Thoracic aorta (tissue), 2 donors: Measurements from ENCODE around the gene GAB4. TPM values are rescaled to one million over a fixed set of nuclear protein-coding genes. Genes with fewer than 3 reads are reported as not detected.

ENCODE experiments used
- ATAC-seq: fragments of 150-250 bp; one replicate; pipeline ENCODE4 v1.8.0; 2017; ENCODE audit warnings: low read depth; ENCODE audit not compliant: insufficient number of reproducible peaks, low FRiP score
- DNase-seq: peaks from one replicate; pipeline ENCODE4 v3.0.0-alpha.2; 2020; ENCODE audit warnings: low spot score
- H3K27ac ChIP-seq, 2 donors: fragments of 200-600 bp; sonication (generic); 1 replicate in 1 of 2; 2 replicates in 1 of 2; pipeline ENCODE4 v1.5.1; 2016; ENCODE audit warnings: mild to moderate bottlenecking in 2 of 2, moderate library complexity in 2 of 2
- H3K27me3 ChIP-seq: fragments of 200-600 bp; sonication (generic); replicated peaks from 2 replicates; pipeline ENCODE4 v1.6.0; 2016; ENCODE audit warnings: mild to moderate bottlenecking; ENCODE audit not compliant: insufficient read depth
- H3K36me3 ChIP-seq: fragments of 200-600 bp; sonication (generic); one replicate; pipeline ENCODE4 v1.5.1; 2016
- H3K4me1 ChIP-seq, 2 donors: fragments of 200-600 bp; sonication (generic); 1 replicate in 1 of 2; 2 replicates in 1 of 2; pipeline versions ENCODE4 v1.5.1 to v1.6.0; 2016; ENCODE audit warnings: low read depth in 2 of 2, mild to moderate bottlenecking in 1 of 2; ENCODE audit not compliant: control insufficient read depth in 1 of 2
- H3K4me3 ChIP-seq: fragments of 200-600 bp; sonication (generic); 2 replicates; pipeline ENCODE4 v1.5.1; 2016; ENCODE audit warnings: mild to moderate bottlenecking
- H3K9me3 ChIP-seq: fragments of 200-600 bp; sonication (generic); 2 replicates; pipeline ENCODE4 v1.5.1; 2016
- total RNA-seq, 2 donors: library from RNA; depleted of rRNA; stranded (reverse); fragments of >200 nt; gene quantifications; one replicate each; pipeline versions ENCODE4 v1.1.0 to v1.2.3, GENCODE V29; 2016
- TF ChIP-seq, protein P1 (sequence below): fragments of 200-600 bp; sonication (generic); IDR thresholded peaks from one replicate; pipeline ENCODE4 v1.5.1; 2019; ENCODE audit warnings: antibody characterized with exemption

Gene GAB4
- total RNA-seq, 2 donors from 2014 or later: not detected

GRCh38 chr22:16973591-16974297 lies 34.3 kb downstream of the GAB4 start:
- no peaks in the 10 kb centered on the region for H3K27me3 ChIP-seq
- H3K4me3 ChIP-seq: no peak overlapping the region
- no peak overlapping the region for H3K27ac ChIP-seq
- no peak for DNase-seq
- TF ChIP-seq, protein P1, sequence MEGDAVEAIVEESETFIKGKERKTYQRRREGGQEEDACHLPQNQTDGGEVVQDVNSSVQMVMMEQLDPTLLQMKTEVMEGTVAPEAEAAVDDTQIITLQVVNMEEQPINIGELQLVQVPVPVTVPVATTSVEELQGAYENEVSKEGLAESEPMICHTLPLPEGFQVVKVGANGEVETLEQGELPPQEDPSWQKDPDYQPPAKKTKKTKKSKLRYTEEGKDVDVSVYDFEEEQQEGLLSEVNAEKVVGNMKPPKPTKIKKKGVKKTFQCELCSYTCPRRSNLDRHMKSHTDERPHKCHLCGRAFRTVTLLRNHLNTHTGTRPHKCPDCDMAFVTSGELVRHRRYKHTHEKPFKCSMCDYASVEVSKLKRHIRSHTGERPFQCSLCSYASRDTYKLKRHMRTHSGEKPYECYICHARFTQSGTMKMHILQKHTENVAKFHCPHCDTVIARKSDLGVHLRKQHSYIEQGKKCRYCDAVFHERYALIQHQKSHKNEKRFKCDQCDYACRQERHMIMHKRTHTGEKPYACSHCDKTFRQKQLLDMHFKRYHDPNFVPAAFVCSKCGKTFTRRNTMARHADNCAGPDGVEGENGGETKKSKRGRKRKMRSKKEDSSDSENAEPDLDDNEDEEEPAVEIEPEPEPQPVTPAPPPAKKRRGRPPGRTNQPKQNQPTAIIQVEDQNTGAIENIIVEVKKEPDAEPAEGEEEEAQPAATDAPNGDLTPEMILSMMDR: no peak
- ATAC-seq: no peak
- H3K4me1 ChIP-seq: no peaks in the 10 kb centered on the region
- no peaks in the 10 kb centered on the region for H3K9me3 ChIP-seq
- H3K36me3 ChIP-seq: no peaks in the 10 kb centered on the region

GRCh38 chr22:16972311-16972710 lies 35.7 kb downstream of the GAB4 start:
- TF ChIP-seq, protein P1: no peak
- DNase-seq (no peak), ATAC-seq (no peak)
- H3K4me1 ChIP-seq: no peaks in the 10 kb centered on the region
- no peak overlapping the region for H3K27ac ChIP-seq
- H3K27me3 ChIP-seq: no peaks in the 10 kb centered on the region
- no peaks in the 10 kb centered on the region for H3K9me3 ChIP-seq
- no peaks in the 10 kb centered on the region for H3K36me3 ChIP-seq
- no peak overlapping the region for H3K4me3 ChIP-seq

DNA sequence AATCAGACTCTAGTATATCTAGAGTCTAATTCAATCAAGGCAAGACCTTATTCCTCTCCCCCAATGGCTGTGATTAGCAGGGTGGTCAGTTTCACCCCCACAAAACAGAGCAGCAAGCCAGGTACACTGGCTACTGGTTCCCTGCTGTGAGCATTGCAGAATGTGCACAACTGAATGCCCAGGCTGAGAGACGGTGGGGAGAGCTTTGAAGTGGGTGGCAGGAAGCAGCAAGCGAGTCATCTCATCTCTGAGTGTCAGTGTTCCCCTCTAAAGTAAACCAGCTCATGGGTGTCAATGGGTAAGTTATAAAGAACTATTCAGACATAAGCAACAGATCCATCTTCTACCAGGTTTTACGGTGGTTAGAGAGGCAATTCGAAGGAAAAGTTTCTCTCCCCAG lies 37.6 kb downstream of the GAB4 start:
- ATAC-seq (no peak), DNase-seq (no peak)
- H3K4me3 ChIP-seq: no peak overlapping the region
- H3K9me3 ChIP-seq: no peaks in the 10 kb centered on the region
- H3K27ac ChIP-seq: no peak overlapping the region
- no peaks in the 10 kb centered on the region for H3K27me3 ChIP-seq
- TF ChIP-seq, protein P1: no peak
- no peaks in the 10 kb centered on the region for H3K36me3 ChIP-seq
- no peaks in the 10 kb centered on the region for H3K4me1 ChIP-seq

GRCh38 chr22:16969508-16970327 lies 38.3 kb downstream of the GAB4 start:
- Histone ChIP-seq H3K36me3 (no peaks in the 10 kb centered on the region), H3K4me3 (no peak overlapping the region), H3K27me3 (no peaks in the 10 kb centered on the region), H3K27ac (no peak overlapping the region), H3K4me1 (no peaks in the 10 kb centered on the region), H3K9me3 (no peaks in the 10 kb centered on the region)
- TF ChIP-seq, protein P1: no peak
- ATAC-seq (no peak), DNase-seq (no peak)

GRCh38 chr22:16968218-16968595 lies 39.8 kb downstream of the GAB4 start:
- no peaks in the 10 kb centered on the region for H3K27me3 ChIP-seq
- no peak overlapping the region for H3K4me3 ChIP-seq
- no peaks in the 10 kb centered on the region for H3K4me1 ChIP-seq
- no peak overlapping the region for H3K27ac ChIP-seq
- no peaks in the 10 kb centered on the region for H3K9me3 ChIP-seq
- no peak for ATAC-seq
- DNase-seq: no peak
- H3K36me3 ChIP-seq: no peaks in the 10 kb centered on the region
- TF ChIP-seq, protein P1: no peak
